HCT116 (cell line): ENCODE results near the gene TNRC6B. TPM values are rescaled to one million over a fixed set of nuclear protein-coding genes. Genes with fewer than 3 reads are reported as not detected.

Experiments used
- ATAC-seq: fragments of 200-7000 bp; cut with Tn5 transposase; 2 replicates; pipeline ENCODE4 v1.9.1; 2020; ENCODE audit warnings: mild to moderate bottlenecking, moderate library complexity
- BruUV-seq: library from RNA; stranded (reverse); fragments of 400-500 nt; replicated peaks from 2 replicates; lab custom pipeline; 2021; lab: Mats Ljungman, UMichigan
- CTCF ChIA-PET: fragments of 300-600 bp; sonication (Branson Sonifier 250); formaldehyde crosslinking; loops from one replicate; lab custom pipeline; 2021; ENCODE audit warnings: antibody characterized with exemption; lab: Charles Lee
- POLR2A ChIA-PET: fragments of 300-600, 350-600 bp; sonication (Branson Sonifier 250); formaldehyde crosslinking; loops from one replicate; lab custom pipeline; 2021; ENCODE audit warnings: antibody characterized with exemption; lab: Charles Lee
- RAD21 ChIA-PET, 2 experiments: fragments of 300-600 bp; sonication (Branson Sonifier 250); formaldehyde crosslinking; loops; one replicate each; lab custom pipeline; 2023; ENCODE audit warnings: low total read pairs in 2 of 2; ENCODE audit not compliant: uncharacterized antibody in 2 of 2, unreplicated experiment in 2 of 2, low non-redundant PET in 1 of 2; lab: Charles Lee
- DNase-seq: peaks from one replicate; pipeline ENCODE4 v3.0.0-alpha.2; 2010; ENCODE audit warnings: low read depth, low spot score
- H2AFZ ChIP-seq: fragments of 200-600 bp; shearing (Covaris generic), sonication (generic); 2 replicates; pipeline ENCODE4 v1.6.1; 2017; ENCODE audit warnings: low read depth, mixed run types, mixed read lengths, antibody characterized with exemption, low read length; ENCODE audit not compliant: poor library complexity, severe bottlenecking
- H3K27ac ChIP-seq: 2 replicates; pipeline ENCODE4 v1.5.1; 2012; ENCODE audit warnings: low read depth, low read length
- H3K27me3 ChIP-seq: fragments of 200-600 bp; sonication (generic); 2 replicates; pipeline ENCODE4 v1.6.1; 2016; ENCODE audit warnings: mixed run types, low read length, mixed read lengths; ENCODE audit not compliant: insufficient read depth
- H3K36me3 ChIP-seq, 2 experiments: fragments of 200-500 bp in 1 of 2; fragments of 200-600 bp in 1 of 2; sonication (Bioruptor generic) in 1 of 2; sonication (generic) in 1 of 2; 2 replicates each; pipeline versions ENCODE4 v1.5.1 to v1.6.1; 2014 to 2016; ENCODE audit warnings: low read length in 2 of 2, inconsistent platforms in 1 of 2, mixed read lengths in 1 of 2, mixed run types in 1 of 2; ENCODE audit not compliant: insufficient read depth in 2 of 2, control insufficient read depth in 1 of 2
- H3K4me1 ChIP-seq, 2 experiments: fragments of 200-600 bp in 1 of 2; sonication (generic) in 1 of 2; 2 replicates each; pipeline versions ENCODE4 v1.5.1 to v1.6.1; 2012 to 2017; ENCODE audit warnings: low read length in 2 of 2, inconsistent platforms in 1 of 2, mild to moderate bottlenecking in 1 of 2, mixed read lengths in 1 of 2, mixed run types in 1 of 2, moderate library complexity in 1 of 2; ENCODE audit not compliant: insufficient read depth in 2 of 2, control insufficient read depth in 1 of 2
- H3K4me2 ChIP-seq: fragments of 200-600 bp; sonication (generic); 2 replicates; pipeline ENCODE4 v1.6.1; 2017; ENCODE audit warnings: mixed run types, low read length, mixed read lengths
- H3K4me3 ChIP-seq, 2 experiments: fragments of 200-600 bp in 1 of 2; sonication (generic) in 1 of 2; replicated peaks in 1 of 2; 2 replicates each; pipeline ENCODE4 v1.5.1; 2011 to 2016; ENCODE audit warnings: low read length in 2 of 2, control low read depth in 1 of 2, low read depth in 1 of 2, mild to moderate bottlenecking in 1 of 2, mixed read lengths in 1 of 2, mixed run types in 1 of 2
- H3K79me2 ChIP-seq: fragments of 200-600 bp; sonication (generic); 2 replicates; pipeline ENCODE4 v1.6.1; 2017; ENCODE audit warnings: mild to moderate bottlenecking, mixed run types, low read length, moderate library complexity, mixed read lengths; ENCODE audit not compliant: insufficient read depth
- H3K9ac ChIP-seq: fragments of 200-600 bp; sonication (generic); 2 replicates; pipeline ENCODE4 v1.6.1; 2016; ENCODE audit warnings: low read length, mixed read lengths
- H3K9me2 ChIP-seq: fragments of 200-600 bp; sonication (generic), shearing (Covaris generic); 2 replicates; pipeline ENCODE4 v1.6.1; 2017; ENCODE audit warnings: mixed run types, mild to moderate bottlenecking, moderate library complexity; ENCODE audit not compliant: insufficient read depth
- H3K9me3 ChIP-seq, 2 experiments: fragments of 200-500 bp in 1 of 2; fragments of 200-600 bp in 1 of 2; sonication (Bioruptor generic) in 1 of 2; sonication (generic) in 1 of 2; 2 replicates each; pipeline ENCODE4 v1.6.1; 2014 to 2017; ENCODE audit warnings: low read length in 2 of 2, mixed read lengths in 2 of 2, inconsistent platforms in 1 of 2, low read depth in 1 of 2, mild to moderate bottlenecking in 1 of 2, mixed run types in 1 of 2, moderate library complexity in 1 of 2; ENCODE audit not compliant: control insufficient read depth in 1 of 2, insufficient read depth in 1 of 2
- H4K20me1 ChIP-seq: fragments of 200-600 bp; sonication (generic), shearing (Covaris generic); 2 replicates; pipeline ENCODE4 v1.6.1; 2017; ENCODE audit warnings: mixed run types, mild to moderate bottlenecking, moderate library complexity; ENCODE audit not compliant: insufficient read depth
- ATF3 ChIP-seq: IDR thresholded peaks from 2 replicates; pipeline ENCODE4 v1.6.1; 2012
- CBX3 ChIP-seq: IDR thresholded peaks from 2 replicates; pipeline ENCODE4 v1.6.1; 2012; ENCODE audit warnings: low read depth
- CEBPB ChIP-seq: IDR thresholded peaks from 2 replicates; pipeline ENCODE4 v1.6.1; 2012; ENCODE audit warnings: low read depth
- ELF1 ChIP-seq: IDR thresholded peaks from 2 replicates; pipeline ENCODE4 v1.6.1; 2012; ENCODE audit warnings: low read depth, borderline replicate concordance
- EZH2 ChIP-seq: fragments of 200-600 bp; sonication (generic); IDR thresholded peaks from 2 replicates; pipeline ENCODE4 v1.6.1; 2017; ENCODE audit warnings: antibody characterized with exemption, mixed run types
- EZH2phosphoT487 ChIP-seq: fragments of 200-600 bp; IDR thresholded peaks from 2 replicates; pipeline ENCODE4 v1.6.1; 2018; ENCODE audit warnings: antibody characterized with exemption, borderline replicate concordance
- FOSL1 ChIP-seq: IDR thresholded peaks from 2 replicates; pipeline ENCODE4 v1.6.1; 2012; ENCODE audit warnings: low read depth
- JUND ChIP-seq: IDR thresholded peaks from 2 replicates; pipeline ENCODE4 v1.6.1; 2012
- MAX ChIP-seq: IDR thresholded peaks from 2 replicates; pipeline ENCODE4 v1.6.1; 2012
- POLR2AphosphoS5 ChIP-seq: IDR thresholded peaks from 2 replicates; pipeline ENCODE4 v1.6.1; 2011; ENCODE audit warnings: mild to moderate bottlenecking, low read depth, low read length, moderate library complexity
- RAD21 ChIP-seq: IDR thresholded peaks from 2 replicates; pipeline ENCODE4 v1.6.1; 2012; ENCODE audit warnings: low read depth, mild to moderate bottlenecking
- REST ChIP-seq: IDR thresholded peaks from 2 replicates; pipeline ENCODE4 v1.6.1; 2012; ENCODE audit warnings: low read depth
- SIN3A ChIP-seq: IDR thresholded peaks from 2 replicates; pipeline ENCODE4 v1.6.1; 2012; ENCODE audit warnings: low read depth
- SP1 ChIP-seq: IDR thresholded peaks from 2 replicates; pipeline ENCODE4 v1.6.1; 2012; ENCODE audit warnings: low read depth
- SRF ChIP-seq: IDR thresholded peaks from 2 replicates; pipeline ENCODE4 v1.6.1; 2012; ENCODE audit warnings: low read depth
- TCF7L2 ChIP-seq: IDR thresholded peaks from 2 replicates; pipeline ENCODE4 v1.7.0; 2011; ENCODE audit warnings: borderline replicate concordance, inconsistent platforms; ENCODE audit not compliant: insufficient read depth, insufficient read length; ENCODE audit errors: extremely low read depth
- YY1 ChIP-seq: IDR thresholded peaks from 2 replicates; pipeline ENCODE4 v1.6.1; 2011; ENCODE audit warnings: low read length, low read depth, moderate library complexity, mild to moderate bottlenecking; ENCODE audit not compliant: insufficient replicate concordance; ENCODE audit errors: extremely low read depth
- intact Hi-C: fragments of 100-400 bp; cut with micrococcal nuclease; formaldehyde crosslinking; loops from 2 replicates; pipeline ENCODE4 v1.10.0; 2022
- total RNA-seq: library from RNA; stranded (reverse); gene quantifications from one replicate; pipeline ENCODE4 v1.2.1, GENCODE V29; 2021; ENCODE audit not compliant: unreplicated experiment
- TF ChIP-seq, protein P1 (sequence below): IDR thresholded peaks from 2 replicates; pipeline ENCODE4 v1.6.1; 2011; ENCODE audit warnings: mild to moderate bottlenecking, low read length, moderate library complexity; ENCODE audit not compliant: insufficient replicate concordance; ENCODE audit errors: extremely low read depth
- TF ChIP-seq, protein P2 (sequence below), 3 experiments: fragments of 200-600 bp in 1 of 3; sonication (generic) in 1 of 3; IDR thresholded peaks in 2 of 3; conservative IDR thresholded peaks in 1 of 3; 2 replicates each; pipeline ENCODE4 v1.5.1; 2012 to 2017; ENCODE audit warnings: low read depth in 2 of 3, low read length in 2 of 3, antibody characterized with exemption in 1 of 3, borderline replicate concordance in 1 of 3, control low read depth in 1 of 3, mild to moderate bottlenecking in 1 of 3, mixed read lengths in 1 of 3, mixed run types in 1 of 3, moderate library complexity in 1 of 3; ENCODE audit not compliant: insufficient read depth in 1 of 3

Gene TNRC6B
- total RNA-seq, 1 experiment from 2014 or later: 29.8 TPM

DNA sequence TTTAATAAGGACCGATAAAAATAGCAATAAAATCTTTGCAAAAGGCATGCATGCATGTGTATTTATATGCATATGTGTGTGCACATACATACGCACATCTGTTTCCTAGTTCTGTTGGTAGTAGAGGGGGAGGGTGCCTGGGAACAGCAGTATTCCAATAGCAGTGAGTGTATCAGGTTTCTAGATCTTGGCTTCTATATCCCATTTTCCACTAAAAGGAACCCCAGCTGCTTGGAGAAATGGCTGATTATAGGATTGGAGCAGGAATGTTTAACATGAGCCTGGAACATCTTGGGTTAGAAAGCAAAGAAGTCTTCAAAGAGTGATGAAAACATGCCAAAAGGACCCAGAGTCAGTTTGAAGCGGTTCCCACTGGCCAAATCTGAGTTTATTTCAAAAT lies 21.0 kb downstream of the TNRC6B start:
- intact Hi-C loops: no loop called here
- no peak for TF ChIP-seq ELF1
- TF ChIP-seq CBX3: no peak
- TF ChIP-seq JUND: no peak
- no peak for TF ChIP-seq MAX
- no peak for TF ChIP-seq SRF
- no peak for TF ChIP-seq EZH2
- no peak for TF ChIP-seq CEBPB
- no peak for TF ChIP-seq POLR2AphosphoS5
- TF ChIP-seq EZH2phosphoT487: no peak
- TF ChIP-seq RAD21: no peak
- TF ChIP-seq ATF3: no peak
- TF ChIP-seq REST: no peak
- no peak for TF ChIP-seq YY1
- no peak for TF ChIP-seq SIN3A
- TF ChIP-seq TCF7L2: no peak
- no peak for TF ChIP-seq FOSL1
- TF ChIP-seq, protein P1, sequence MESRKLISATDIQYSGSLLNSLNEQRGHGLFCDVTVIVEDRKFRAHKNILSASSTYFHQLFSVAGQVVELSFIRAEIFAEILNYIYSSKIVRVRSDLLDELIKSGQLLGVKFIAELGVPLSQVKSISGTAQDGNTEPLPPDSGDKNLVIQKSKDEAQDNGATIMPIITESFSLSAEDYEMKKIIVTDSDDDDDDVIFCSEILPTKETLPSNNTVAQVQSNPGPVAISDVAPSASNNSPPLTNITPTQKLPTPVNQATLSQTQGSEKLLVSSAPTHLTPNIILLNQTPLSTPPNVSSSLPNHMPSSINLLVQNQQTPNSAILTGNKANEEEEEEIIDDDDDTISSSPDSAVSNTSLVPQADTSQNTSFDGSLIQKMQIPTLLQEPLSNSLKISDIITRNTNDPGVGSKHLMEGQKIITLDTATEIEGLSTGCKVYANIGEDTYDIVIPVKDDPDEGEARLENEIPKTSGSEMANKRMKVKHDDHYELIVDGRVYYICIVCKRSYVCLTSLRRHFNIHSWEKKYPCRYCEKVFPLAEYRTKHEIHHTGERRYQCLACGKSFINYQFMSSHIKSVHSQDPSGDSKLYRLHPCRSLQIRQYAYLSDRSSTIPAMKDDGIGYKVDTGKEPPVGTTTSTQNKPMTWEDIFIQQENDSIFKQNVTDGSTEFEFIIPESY: no peak
- TF ChIP-seq, protein P2, sequence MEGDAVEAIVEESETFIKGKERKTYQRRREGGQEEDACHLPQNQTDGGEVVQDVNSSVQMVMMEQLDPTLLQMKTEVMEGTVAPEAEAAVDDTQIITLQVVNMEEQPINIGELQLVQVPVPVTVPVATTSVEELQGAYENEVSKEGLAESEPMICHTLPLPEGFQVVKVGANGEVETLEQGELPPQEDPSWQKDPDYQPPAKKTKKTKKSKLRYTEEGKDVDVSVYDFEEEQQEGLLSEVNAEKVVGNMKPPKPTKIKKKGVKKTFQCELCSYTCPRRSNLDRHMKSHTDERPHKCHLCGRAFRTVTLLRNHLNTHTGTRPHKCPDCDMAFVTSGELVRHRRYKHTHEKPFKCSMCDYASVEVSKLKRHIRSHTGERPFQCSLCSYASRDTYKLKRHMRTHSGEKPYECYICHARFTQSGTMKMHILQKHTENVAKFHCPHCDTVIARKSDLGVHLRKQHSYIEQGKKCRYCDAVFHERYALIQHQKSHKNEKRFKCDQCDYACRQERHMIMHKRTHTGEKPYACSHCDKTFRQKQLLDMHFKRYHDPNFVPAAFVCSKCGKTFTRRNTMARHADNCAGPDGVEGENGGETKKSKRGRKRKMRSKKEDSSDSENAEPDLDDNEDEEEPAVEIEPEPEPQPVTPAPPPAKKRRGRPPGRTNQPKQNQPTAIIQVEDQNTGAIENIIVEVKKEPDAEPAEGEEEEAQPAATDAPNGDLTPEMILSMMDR (IDR thresholded peaks at IDR 0.05 in 2 of 3, conservative IDR thresholded peaks at IDR 0.05 in 1 of 3; ENCODE audit: borderline replicate concordance in 1 of 3, insufficient read depth in 1 of 3, low read depth in 2 of 3, low read length in 2 of 3): no peak
- TF ChIP-seq SP1: no peak
- no peak for ATAC-seq

More for the DNA sequence above, 21.0 kb downstream of the TNRC6B start:
- no peak overlapping the region for H3K9ac ChIP-seq
- ChIA-PET POLR2A (no interaction called here), CTCF (no interaction called here), RAD21 (no interaction called here)
- DNase-seq: no peak
- H4K20me1 ChIP-seq: no peaks in the 10 kb centered on the region; the same call in 1 of the 2 replicates
- no peak overlapping the region for H3K4me3 ChIP-seq
- no peak overlapping the region for H3K4me2 ChIP-seq
- no TSS peak for BruUV-seq
- H2AFZ ChIP-seq: no peak overlapping the region
- H3K9me3 ChIP-seq: no peaks in the 10 kb centered on the region
- H3K4me1 ChIP-seq: peaks cover 5 to 8% of the 10 kb centered on the region in 2 experiments; a peak in 3 of 4 replicates
- H3K79me2 ChIP-seq: peaks cover 53% of the 10 kb centered on the region
- H3K27ac ChIP-seq: no peak overlapping the region
- no peaks in the 10 kb centered on the region for H3K27me3 ChIP-seq
- no peaks in the 10 kb centered on the region for H3K36me3 ChIP-seq
- no peaks in the 10 kb centered on the region for H3K9me2 ChIP-seq
